ENCODE data around the gene PTPRN2. TPM values are rescaled to one million over a fixed set of nuclear protein-coding genes. Genes with fewer than 3 reads are reported as not detected.

PTPRN2 gene
- total and polyA plus RNA-seq, 2 donors (not counting 3 experiments of a cell fraction or from before 2014, with no cell fraction given): 0.62 to 0.88 TPM

DNA sequence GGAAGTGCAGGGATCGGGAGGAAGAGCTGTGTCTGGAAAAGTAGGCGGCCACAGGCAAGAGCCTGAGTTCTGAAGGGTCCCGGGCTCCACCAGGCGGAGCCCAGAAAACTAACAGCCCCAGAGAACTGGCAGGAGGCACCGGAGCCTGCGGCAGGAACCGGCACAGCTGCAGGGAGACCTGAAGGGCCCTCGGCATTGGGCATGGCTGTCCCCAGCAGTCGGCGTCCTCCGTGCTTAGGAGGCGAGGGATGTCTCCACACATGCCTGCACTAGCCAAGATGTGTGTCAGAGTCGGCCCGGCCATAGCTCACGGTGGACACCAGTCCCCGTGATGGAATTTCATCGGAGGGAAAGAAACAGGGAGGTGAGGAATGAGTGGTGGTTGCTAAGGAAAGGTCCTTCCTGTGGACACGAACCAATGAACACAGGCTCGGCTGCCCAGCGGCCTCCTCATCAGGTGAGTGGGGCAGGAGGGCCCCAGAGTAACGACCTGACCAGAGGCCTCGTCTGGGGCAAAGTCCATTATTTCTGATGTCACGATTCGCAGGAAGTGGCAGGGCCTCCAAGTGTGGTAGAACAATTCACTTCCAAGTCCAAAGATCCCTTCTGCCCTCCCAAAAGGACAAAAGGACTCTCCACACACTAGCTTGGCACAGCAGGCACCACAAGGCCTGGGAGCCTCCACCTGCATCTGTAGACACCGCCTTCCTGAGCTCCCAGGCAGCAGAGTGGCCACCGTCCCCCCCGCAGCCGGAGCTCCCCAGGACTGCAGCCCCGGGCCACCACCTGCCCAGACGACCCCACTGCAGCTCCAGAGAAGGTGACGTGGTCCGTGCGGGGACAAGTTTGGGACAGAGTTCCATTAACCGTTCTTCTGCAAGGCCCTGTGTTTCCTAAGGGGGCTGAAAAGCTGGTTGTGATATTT is 444.2 kb downstream of the PTPRN2 start:
- peaks cover 4% of the 10 kb centered on the region for H3K9me3 ChIP-seq (replicated peaks; ENCODE audit: control insufficient read depth, insufficient read depth, low read length)
- ChIA-PET CTCF (no interaction called here), POLR2A (no interaction called here)
- H3K9ac ChIP-seq (replicated peaks; ENCODE audit: extremely low read depth, insufficient read depth, low read length): no peak overlapping the region
- H3K79me2 ChIP-seq (ENCODE audit: control insufficient read depth, insufficient read depth, low read length): no peaks in the 10 kb centered on the region
- H3K9me1 ChIP-seq (replicated peaks; ENCODE audit: control insufficient read depth, extremely low read depth, insufficient read depth, low read length): no peaks in the 10 kb centered on the region
- no peak for DNase-seq (ENCODE audit: low read depth, low spot score)
- H4K20me1 ChIP-seq (replicated peaks; ENCODE audit: control insufficient read depth, extremely low read depth, insufficient read depth, low read length): no peaks in the 10 kb centered on the region
- TF ChIP-seq CTCF (IDR thresholded peaks at IDR 0.05; ENCODE audit: extremely low read depth in 1 of 2, insufficient read depth in 1 of 2, low read depth in 1 of 2, low read length in 2 of 2) (no peak), EZH2 (IDR thresholded peaks at IDR 0.05; ENCODE audit: borderline replicate concordance, low read depth, low read length, severe bottlenecking) (no peak), JUN (IDR thresholded peaks at IDR 0.05; ENCODE audit: borderline replicate concordance, insufficient read depth, insufficient read length, low read depth) (no peak), FOS (IDR thresholded peaks at IDR 0.05; ENCODE audit: borderline replicate concordance, insufficient read depth, low read length) (no peak), MYC (IDR thresholded peaks at IDR 0.05; ENCODE audit: low read depth, low read length) (no peak), POLR2AphosphoS5 (IDR thresholded peaks at IDR 0.05; ENCODE audit: insufficient read depth, low read depth, low read length) (no peak), POLR2A (IDR thresholded peaks at IDR 0.05; ENCODE audit: low read depth, low read length) (no peak), GATA2 (IDR thresholded peaks at IDR 0.05; ENCODE audit: insufficient read depth, insufficient read length, low read depth, low read length) (no peak)
- TF ChIP-seq, protein P1, sequence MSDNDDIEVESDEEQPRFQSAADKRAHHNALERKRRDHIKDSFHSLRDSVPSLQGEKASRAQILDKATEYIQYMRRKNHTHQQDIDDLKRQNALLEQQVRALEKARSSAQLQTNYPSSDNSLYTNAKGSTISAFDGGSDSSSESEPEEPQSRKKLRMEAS (IDR thresholded peaks at IDR 0.05; ENCODE audit: insufficient read depth, insufficient read length): no peak
- H3K4me2 ChIP-seq (ENCODE audit: insufficient read depth, low read length): no peak overlapping the region
- intact Hi-C loops (cut with micrococcal nuclease) (no loop called here), dilution Hi-C loops (cut with MboI; ENCODE audit: extremely low pct_ligation_motif_present, low sequenced_read_pairs) (no loop called here)
- no peak overlapping the region for H2AFZ ChIP-seq (ENCODE audit: low read depth, low read length)
- H3K36me3 ChIP-seq (ENCODE audit: control insufficient read depth in 2 of 2, extremely low read depth in 1 of 2, insufficient read depth in 2 of 2, low read length in 2 of 2): no peaks in the 10 kb centered on the region
- H3K4me3 ChIP-seq (replicated peaks in 1 of 3; ENCODE audit: insufficient read depth in 1 of 3, low read depth in 1 of 3, low read length in 3 of 3): no peak overlapping the region
- no peaks in the 10 kb centered on the region for H3K27me3 ChIP-seq (ENCODE audit: control insufficient read depth in 2 of 2, insufficient read depth in 2 of 2, low read length in 2 of 2)
- no peak overlapping the region for H3K27ac ChIP-seq (ENCODE audit: insufficient read depth, low read depth, low read length)
- FAIRE-seq: no peak
- BruUV-seq (replicated peaks): no TSS peak
- H3K4me1 ChIP-seq (ENCODE audit: control insufficient read depth, extremely low read depth, insufficient read depth, low read length): no peaks in the 10 kb centered on the region

All from endothelial cell of umbilical vein (primary cell).